KMS-11 (cell line): ENCODE measurements around the gene RELL1.

Source experiments
- H2AFZ ChIP-seq: fragments of 200-600 bp; sonication (generic); 2 replicates; pipeline ENCODE4 v1.6.1; 2016; ENCODE audit warnings: antibody characterized with exemption, mixed run types, low read depth
- H3K27ac ChIP-seq: fragments of 200-600 bp; sonication (generic); 2 replicates; pipeline ENCODE4 v1.6.1; 2016; ENCODE audit warnings: mild to moderate bottlenecking, mixed run types
- H3K27me3 ChIP-seq: fragments of 200-600 bp; sonication (generic); 2 replicates; pipeline ENCODE4 v1.6.1; 2017; ENCODE audit warnings: mild to moderate bottlenecking, low read depth, mixed run types, moderate library complexity; ENCODE audit not compliant: insufficient read depth
- H3K36me3 ChIP-seq: fragments of 200-600 bp; sonication (generic); 2 replicates; pipeline ENCODE4 v1.6.1; 2017; ENCODE audit warnings: mild to moderate bottlenecking, mixed run types; ENCODE audit not compliant: insufficient read depth
- H3K4me1 ChIP-seq: fragments of 200-600 bp; sonication (generic); 2 replicates; pipeline ENCODE4 v1.6.1; 2016; ENCODE audit warnings: mild to moderate bottlenecking, low read depth, mixed run types; ENCODE audit not compliant: poor library complexity, severe bottlenecking
- H3K4me2 ChIP-seq: fragments of 200-600 bp; sonication (generic); 2 replicates; pipeline ENCODE4 v1.7.0; 2016; ENCODE audit warnings: mild to moderate bottlenecking, mixed run types
- H3K4me3 ChIP-seq: fragments of 200-600 bp; sonication (generic); IDR thresholded peaks from 2 replicates; pipeline ENCODE4 v1.6.1; 2017; ENCODE audit warnings: low read depth, low read length, mixed read lengths; ENCODE audit not compliant: insufficient read depth
- H3K79me2 ChIP-seq: fragments of 200-600 bp; sonication (generic); 2 replicates; pipeline ENCODE4 v1.6.1; 2016; ENCODE audit warnings: low read depth, mixed run types; ENCODE audit not compliant: insufficient read depth
- H3K9ac ChIP-seq: fragments of 200-600 bp; sonication (generic); 2 replicates; pipeline ENCODE4 v1.6.1; 2016; ENCODE audit warnings: mild to moderate bottlenecking, mixed run types
- H4K20me1 ChIP-seq: fragments of 200-600 bp; sonication (generic); 2 replicates; pipeline ENCODE4 v1.6.1; 2016; ENCODE audit warnings: mild to moderate bottlenecking, mixed run types; ENCODE audit not compliant: insufficient read depth
- CTCF ChIP-seq: fragments of 200-600 bp; sonication (generic); conservative IDR thresholded peaks from 2 replicates; pipeline ENCODE4 v1.6.1; 2017; ENCODE audit warnings: low read depth, mild to moderate bottlenecking, antibody characterized with exemption, low read length, moderate library complexity, mixed read lengths

RELL1 gene

GRCh38 chr4:37628977-37629609, 57.1 kb downstream of the RELL1 start:
- no peak for TF ChIP-seq CTCF
- H2AFZ ChIP-seq: no peak overlapping the region
- H3K27ac ChIP-seq: no peak overlapping the region
- H3K9ac ChIP-seq: no peak overlapping the region
- no peaks in the 10 kb centered on the region for H3K36me3 ChIP-seq
- no peaks in the 10 kb centered on the region for H3K79me2 ChIP-seq
- H3K27me3 ChIP-seq: no peaks in the 10 kb centered on the region
- no peaks in the 10 kb centered on the region for H3K4me1 ChIP-seq
- no peak overlapping the region for H3K4me3 ChIP-seq
- H4K20me1 ChIP-seq: no peaks in the 10 kb centered on the region
- no peak overlapping the region for H3K4me2 ChIP-seq

- no peak for TF ChIP-seq CTCF
- no peaks in the 10 kb centered on the region for H3K27me3 ChIP-seq
- H2AFZ ChIP-seq: no peak overlapping the region
- H4K20me1 ChIP-seq: no peaks in the 10 kb centered on the region
- no peaks in the 10 kb centered on the region for H3K79me2 ChIP-seq
- H3K9ac ChIP-seq: no peak overlapping the region
- H3K4me3 ChIP-seq: no peak overlapping the region
- no peaks in the 10 kb centered on the region for H3K36me3 ChIP-seq
- H3K27ac ChIP-seq: no peak overlapping the region
- no peaks in the 10 kb centered on the region for H3K4me1 ChIP-seq
- no peak overlapping the region for H3K4me2 ChIP-seq
Observed at GRCh38 chr4:37627263-37627662, 58.9 kb downstream of the RELL1 start.

DNA sequence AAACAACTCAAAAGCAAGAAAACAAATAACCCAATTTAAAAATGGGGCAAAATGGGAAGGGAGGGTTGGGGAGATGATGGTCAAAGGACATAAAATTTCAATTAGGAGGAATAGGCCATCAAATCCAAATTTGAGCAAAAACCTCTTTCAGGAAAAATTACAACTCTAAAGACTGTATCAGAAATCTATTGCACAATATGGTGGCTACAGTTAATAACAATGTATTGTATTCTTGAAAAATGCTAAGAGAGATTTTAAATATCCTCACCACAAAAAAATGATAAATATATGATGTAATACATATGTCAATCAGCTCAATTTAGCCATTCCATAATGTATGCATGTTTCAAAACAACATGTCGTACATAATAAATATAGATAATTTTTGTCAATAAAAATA, 60.7 kb downstream of the RELL1 start:
- H3K4me3 ChIP-seq: no peak overlapping the region

DNA sequence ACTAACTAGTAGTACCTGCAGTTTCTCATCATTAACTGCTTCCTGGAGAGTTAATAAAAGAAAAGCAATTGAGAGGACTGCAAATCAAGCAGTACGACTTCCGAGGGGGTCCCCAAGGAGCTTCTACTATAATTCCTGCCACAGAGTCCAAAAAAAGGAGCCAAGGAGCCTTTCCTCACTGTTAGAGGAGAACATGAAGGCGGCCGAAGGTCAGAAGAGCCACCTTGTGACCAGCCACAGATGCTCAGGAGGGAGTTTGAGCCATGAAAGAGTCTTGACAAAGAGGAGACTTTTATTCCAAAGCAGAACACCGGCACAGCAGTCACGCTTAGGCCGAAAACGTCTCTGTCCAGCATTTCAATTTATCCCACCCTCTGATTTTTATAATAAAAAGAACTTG, 62.2 kb downstream of the RELL1 start:
- Histone ChIP-seq H3K4me3 (no peak overlapping the region), H3K4me1 (no peaks in the 10 kb centered on the region), H3K27me3 (no peaks in the 10 kb centered on the region), H3K27ac (no peak overlapping the region), H3K36me3 (no peaks in the 10 kb centered on the region), H3K4me2 (no peak overlapping the region), H3K79me2 (no peaks in the 10 kb centered on the region), H4K20me1 (no peaks in the 10 kb centered on the region), H2AFZ (no peak overlapping the region), H3K9ac (no peak overlapping the region)
- TF ChIP-seq CTCF: no peak

More for the DNA sequence above, 60.7 kb downstream of the RELL1 start:
- no peaks in the 10 kb centered on the region for H3K27me3 ChIP-seq
- H3K4me1 ChIP-seq: no peaks in the 10 kb centered on the region
- H3K4me2 ChIP-seq: no peak overlapping the region
- TF ChIP-seq CTCF: no peak
- no peak overlapping the region for H2AFZ ChIP-seq
- no peak overlapping the region for H3K27ac ChIP-seq
- no peaks in the 10 kb centered on the region for H4K20me1 ChIP-seq
- H3K36me3 ChIP-seq: no peaks in the 10 kb centered on the region
- H3K9ac ChIP-seq: no peak overlapping the region
- no peaks in the 10 kb centered on the region for H3K79me2 ChIP-seq
